GM20000 (cell line): ENCODE results near the gene DGKI.
"Not testable (repeated sequence)": the region's sequence is repeated elsewhere in the genome, so short reads cannot be mapped to it uniquely, and the experiment has no call there.

ENCODE experiments used
- DNase-seq: peaks from one replicate; pipeline ENCODE4 v3.0.0; 2012; ENCODE audit warnings: low spot score
- TF ChIP-seq, protein P1 (sequence below): IDR thresholded peaks from 2 replicates; pipeline ENCODE4 v1.5.1; 2012; ENCODE audit warnings: mild to moderate bottlenecking, control low read depth; ENCODE audit errors: extremely low read depth, missing control alignments

DGKI gene

GRCh38 chr7:137449016-137449415, 397.8 kb downstream of the DGKI start:
- DNase-seq, result no peak
- TF ChIP-seq, protein P1, sequence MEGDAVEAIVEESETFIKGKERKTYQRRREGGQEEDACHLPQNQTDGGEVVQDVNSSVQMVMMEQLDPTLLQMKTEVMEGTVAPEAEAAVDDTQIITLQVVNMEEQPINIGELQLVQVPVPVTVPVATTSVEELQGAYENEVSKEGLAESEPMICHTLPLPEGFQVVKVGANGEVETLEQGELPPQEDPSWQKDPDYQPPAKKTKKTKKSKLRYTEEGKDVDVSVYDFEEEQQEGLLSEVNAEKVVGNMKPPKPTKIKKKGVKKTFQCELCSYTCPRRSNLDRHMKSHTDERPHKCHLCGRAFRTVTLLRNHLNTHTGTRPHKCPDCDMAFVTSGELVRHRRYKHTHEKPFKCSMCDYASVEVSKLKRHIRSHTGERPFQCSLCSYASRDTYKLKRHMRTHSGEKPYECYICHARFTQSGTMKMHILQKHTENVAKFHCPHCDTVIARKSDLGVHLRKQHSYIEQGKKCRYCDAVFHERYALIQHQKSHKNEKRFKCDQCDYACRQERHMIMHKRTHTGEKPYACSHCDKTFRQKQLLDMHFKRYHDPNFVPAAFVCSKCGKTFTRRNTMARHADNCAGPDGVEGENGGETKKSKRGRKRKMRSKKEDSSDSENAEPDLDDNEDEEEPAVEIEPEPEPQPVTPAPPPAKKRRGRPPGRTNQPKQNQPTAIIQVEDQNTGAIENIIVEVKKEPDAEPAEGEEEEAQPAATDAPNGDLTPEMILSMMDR, result no peak

DNA sequence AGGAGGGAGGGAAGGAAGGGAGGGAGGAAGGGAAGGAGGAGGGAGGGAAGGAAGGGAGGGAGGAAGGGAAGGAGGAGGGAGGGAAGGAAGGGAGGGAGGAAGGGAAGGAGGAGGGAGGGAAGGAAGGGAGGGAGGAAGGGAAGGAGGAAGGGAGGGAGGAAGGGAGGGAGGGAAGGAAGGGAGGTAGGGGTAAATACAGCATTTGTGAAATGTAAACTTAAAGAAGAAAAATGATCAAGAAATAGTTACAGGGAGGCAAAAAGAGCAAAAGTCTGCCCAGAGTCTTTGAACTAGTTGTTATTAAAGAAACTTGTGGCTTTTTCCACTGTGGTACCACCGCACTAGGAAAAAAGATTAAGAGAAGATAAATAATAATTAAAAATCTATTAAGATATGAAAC, 398.2 kb downstream of the DGKI start:
- not testable (repeated sequence) for DNase-seq

- DNase-seq, result no peak
- TF ChIP-seq, protein P1, result no peak
Observed at GRCh38 chr7:137446025-137446424, 400.7 kb downstream of the DGKI start.

GRCh38 chr7:137445268-137445667, 401.5 kb downstream of the DGKI start:
- TF ChIP-seq, protein P1, result no peak
- DNase-seq, result no peak

GRCh38 chr7:137443616-137444015, 403.2 kb downstream of the DGKI start:
- TF ChIP-seq, protein P1, result no peak
- no peak for DNase-seq

- no peak for DNase-seq
- TF ChIP-seq, protein P1, result no peak
Observed at GRCh38 chr7:137441451-137441850, 405.3 kb downstream of the DGKI start.

DNA sequence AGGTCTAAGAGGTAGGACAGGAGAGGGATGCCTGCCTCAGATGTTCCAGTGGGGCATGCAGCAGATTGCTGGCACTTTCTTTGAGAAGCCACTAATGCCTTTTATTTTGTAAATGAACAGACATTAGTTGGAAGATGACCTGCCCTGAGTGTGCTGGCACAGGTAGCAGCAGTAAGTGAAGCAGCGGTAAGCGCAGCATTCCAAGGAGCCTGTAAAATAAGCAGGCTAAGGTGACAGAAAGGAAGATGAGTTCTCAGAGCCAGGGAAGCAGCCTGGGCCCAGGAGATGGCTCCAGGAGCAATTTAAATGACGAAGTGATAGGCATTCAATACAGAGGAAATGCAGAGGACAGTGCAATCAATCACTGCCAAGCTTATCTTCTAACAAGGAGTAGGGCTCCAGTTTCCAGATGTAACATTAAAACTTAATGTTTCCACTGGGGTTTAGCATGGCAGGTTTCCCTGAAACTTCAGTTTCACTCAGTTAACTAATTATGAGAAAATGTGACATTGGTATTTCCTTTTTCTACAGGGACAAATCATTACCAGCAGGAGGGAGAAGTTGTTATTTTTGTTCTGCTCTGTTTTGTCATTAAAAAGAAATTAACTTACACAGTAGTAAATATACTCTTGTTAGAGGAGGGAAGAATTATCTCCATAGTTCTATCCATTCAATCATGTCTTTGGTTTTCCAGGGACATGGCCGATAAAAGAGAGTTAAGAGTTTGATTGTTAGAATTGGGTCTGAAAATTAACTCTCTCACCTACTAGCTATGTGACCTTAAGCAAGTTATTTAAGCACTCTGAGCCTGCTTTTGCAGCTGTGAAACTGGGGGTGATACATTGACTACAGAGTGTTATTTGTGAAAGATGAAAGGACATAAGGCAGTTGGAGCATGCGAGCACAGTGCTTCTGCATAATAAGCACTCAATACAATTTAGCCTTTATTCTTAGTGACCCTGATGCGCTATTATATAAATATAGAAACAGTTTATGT, 406.6 kb downstream of the DGKI start:
- no peak for DNase-seq
- TF ChIP-seq, protein P1, result no peak

DNA sequence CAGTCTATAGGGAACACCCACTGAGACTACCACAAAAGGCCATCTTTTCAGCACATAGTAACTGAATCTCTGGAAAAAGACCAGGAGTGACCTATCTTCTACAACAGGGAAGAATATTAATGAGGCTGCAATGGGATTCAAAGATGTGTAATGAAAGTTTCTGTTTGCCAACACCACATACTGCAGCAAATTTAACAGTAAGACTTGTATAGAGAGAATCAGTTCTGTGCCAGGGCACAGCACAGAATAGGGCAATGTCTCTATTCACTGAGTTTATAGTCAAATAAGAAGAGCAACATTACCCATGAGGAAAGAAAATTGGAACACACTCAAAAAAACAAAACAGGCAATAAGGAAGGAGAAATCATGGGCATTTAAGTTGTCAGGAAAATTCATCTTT, 411.8 kb downstream of the DGKI start:
- DNase-seq, result no peak
- TF ChIP-seq, protein P1, result no peak
